GM18505 (cell line): Measurements from ENCODE around the gene MIA2.
"Not testable (repeated sequence)": the region's sequence is repeated elsewhere in the genome, so short reads cannot be mapped to it uniquely, and the experiment has no call there.

ENCODE experiments used
- ATAC-seq: cut with Tn5 transposase; IDR thresholded peaks from one replicate; pipeline ENCODE4 v1.9.1; 2021; ENCODE audit not compliant: unreplicated experiment
- POLR2A ChIP-seq: IDR thresholded peaks from 4 replicates; pipeline ENCODE4 v1.6.1; 2011; ENCODE audit warnings: borderline replicate concordance; ENCODE audit not compliant: insufficient read depth, insufficient read length; ENCODE audit errors: extremely low read depth

MIA2 gene

DNA sequence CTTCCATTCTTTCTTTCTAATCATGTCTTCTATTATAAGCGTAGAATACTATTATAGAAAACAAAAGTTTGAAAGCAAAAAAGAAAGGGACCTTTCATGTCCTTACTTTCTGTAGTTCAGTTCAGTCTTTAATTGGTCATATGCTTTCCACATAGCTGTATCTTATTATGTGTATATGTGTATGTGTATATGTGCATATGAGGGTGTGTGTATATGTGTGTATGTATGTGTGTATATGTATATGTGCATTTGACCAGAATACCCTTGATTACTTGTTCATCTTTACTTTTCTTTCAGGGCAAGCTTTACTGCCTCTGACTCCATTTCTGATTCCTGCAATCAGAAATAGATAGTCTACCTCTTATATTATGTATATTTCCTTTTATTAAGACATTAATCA is 109.9 kb downstream of the MIA2 start:
- ATAC-seq = no peak
- no peak for TF ChIP-seq POLR2A

DNA sequence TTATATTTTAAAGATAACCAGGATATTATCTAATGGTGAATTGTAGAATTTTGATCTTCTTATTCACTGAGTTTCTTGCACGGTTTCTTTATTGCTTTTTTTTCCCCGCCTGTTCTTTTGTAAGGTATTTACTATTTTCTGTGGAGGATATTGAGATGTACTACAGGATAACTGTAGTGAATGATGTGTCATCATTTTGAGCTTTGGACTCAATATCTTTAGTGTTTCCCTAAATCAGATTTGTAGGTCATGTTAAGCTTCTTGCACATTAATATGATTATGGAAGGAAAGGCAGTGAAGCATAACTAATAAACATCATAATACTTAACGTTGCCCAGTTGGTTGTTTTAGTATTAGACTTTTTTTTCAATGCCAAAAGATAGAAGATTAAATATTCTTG is 117.2 kb downstream of the MIA2 start:
- no peak for ATAC-seq
- TF ChIP-seq POLR2A = no peak

GRCh38 chr14:39351708-39352107 is 118.0 kb downstream of the MIA2 start:
- no peak for TF ChIP-seq POLR2A
- ATAC-seq = no peak

- not testable (repeated sequence) for ATAC-seq
These were observed 125.4 kb downstream of the MIA2 start for GRCh38 chr14:39359069-39359468.

DNA sequence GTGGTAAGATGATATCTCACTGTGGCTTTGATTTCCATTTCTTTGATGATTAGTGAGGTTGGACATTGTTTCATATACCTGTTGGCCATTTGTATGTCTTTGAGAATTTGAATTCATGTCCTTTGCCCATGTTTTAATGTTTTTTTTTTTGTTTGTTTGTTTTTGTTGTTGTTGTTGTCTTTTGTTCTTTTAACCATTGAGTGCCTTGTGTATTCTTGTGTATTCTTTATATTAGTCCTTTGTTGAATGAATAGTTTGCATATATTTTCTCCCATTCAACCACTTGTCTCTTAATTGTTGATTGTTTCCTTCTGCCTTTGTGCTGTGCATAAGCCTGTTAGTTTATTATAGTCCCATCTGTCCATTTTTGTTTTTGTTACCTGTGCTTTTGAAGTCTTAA is 126.6 kb downstream of the MIA2 start:
- no peak for ATAC-seq
- TF ChIP-seq POLR2A = no peak

GRCh38 chr14:39361556-39361955 is 127.8 kb downstream of the MIA2 start:
- not testable (repeated sequence) for ATAC-seq

DNA sequence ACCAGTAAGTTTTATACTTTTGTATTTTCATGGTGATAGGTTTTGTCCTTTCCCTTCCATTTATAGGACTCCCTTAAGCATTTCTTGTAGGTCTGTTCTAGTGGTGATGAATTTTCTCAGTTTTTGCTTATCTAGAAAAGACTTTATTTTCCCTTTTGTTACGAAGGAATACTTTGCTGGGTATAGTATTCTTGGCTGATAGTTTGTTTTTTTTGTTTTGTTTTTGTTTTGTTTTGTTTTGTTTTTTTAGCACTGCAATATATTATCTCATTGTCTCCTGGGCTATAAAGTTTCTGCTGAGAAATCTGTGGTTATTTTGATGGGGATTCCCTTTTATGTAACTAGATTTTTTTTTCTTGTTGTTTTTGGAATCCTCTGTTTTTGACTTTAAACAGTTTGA is 130.8 kb downstream of the MIA2 start:
- no peak for ATAC-seq
- no peak for TF ChIP-seq POLR2A

- TF ChIP-seq POLR2A = no peak
- no peak for ATAC-seq
These were observed 131.6 kb downstream of the MIA2 start for GRCh38 chr14:39365354-39365753.

DNA sequence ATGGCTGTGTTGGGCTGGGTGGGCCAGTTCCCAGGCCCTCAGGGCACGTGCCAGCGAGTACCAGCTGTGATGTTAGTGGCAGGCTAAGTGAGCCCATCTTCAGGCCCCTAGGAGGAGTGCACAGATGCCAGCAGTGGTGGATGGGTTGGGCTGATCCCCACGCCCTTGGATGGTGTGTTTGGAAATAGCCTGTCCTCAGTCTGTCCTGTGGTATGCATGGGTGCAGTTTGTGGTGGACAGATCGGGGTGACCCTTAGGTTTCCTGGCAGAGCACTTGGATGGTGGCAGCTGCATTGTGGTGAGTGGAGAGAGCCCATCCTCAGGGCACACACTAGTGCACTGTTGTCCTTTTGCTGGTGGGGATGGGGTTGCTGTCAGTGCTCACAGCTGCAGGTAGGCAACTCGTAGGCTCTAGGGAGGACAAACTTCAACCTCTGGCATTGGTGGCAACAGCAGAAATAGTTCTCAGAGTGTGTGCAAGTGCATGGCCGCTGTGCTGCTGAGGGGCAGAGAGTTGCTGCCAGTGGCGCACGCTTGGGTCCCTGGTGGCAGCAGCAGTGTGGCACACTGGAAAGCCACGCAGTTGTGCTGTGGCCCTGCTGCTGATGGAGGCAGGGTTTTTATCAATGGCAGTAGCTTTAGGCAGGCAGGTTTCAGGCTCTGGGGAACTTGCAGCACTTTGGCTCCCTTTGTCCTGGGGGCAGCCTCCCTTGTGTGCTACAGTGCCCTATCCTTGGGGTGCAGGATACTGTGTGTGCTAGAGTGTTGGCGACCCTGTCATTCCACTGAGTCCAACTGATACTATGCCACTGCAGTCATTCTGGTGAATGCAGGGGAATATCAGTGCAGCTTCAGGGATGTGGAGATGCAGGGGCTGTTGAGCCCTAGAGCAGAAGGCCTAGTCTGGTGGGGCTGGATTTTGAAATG is 133.0 kb downstream of the MIA2 start:
- TF ChIP-seq POLR2A = no peak

DNA sequence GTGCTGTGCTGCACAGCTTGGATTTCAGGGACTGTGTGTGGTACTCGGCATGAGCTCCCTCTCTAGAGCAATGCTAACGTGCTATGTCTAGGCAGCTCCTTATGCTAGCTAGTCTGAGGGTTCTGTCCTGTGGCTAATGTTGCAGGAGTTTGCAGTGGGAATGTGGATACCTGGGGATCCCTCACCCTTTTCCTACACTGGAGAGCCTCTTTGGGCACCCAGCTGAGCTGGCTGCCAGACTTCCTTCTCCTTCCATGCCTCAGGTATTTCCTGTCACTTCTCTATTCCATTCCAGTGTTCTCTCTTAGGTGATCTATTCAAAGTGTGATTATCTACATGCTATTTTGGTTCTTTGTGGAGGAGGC is 133.7 kb downstream of the MIA2 start:
- no peak for ATAC-seq
- no peak for TF ChIP-seq POLR2A

More for the DNA sequence above, 133.0 kb downstream of the MIA2 start:
- ATAC-seq = no peak

DNA sequence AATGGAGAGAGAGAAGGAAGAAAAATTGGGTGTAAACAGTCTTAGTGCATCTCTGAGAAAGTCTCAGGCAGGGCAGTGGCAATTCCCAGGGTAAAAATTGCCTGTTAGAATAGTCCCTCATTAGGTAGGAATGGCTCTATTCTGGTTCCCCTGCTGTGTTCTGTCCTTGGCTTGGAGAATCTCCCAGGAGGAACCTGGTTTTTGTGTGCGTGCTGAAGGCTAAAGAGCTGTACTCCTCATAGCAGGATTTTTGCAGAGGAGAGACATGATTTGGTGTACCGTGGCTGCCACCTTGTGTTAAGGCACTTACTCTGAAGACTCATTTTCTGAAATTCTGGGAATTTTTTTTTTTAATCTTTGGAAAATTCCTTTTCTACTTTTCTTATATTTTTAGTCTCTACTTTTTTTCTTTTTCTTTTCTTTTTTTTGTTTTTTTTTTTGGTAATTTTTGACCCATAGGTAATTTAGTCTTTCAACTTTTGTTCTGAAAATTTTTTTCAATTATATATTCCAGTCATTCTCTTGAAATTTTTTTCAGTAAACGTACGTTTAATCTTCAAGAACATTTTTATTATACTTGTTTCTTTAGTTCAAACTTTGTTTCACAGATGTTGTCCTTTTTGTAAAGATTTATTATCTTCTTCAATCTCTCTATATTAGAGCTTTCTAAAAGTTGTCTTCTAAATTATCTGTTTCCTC is 134.7 kb downstream of the MIA2 start:
- ATAC-seq = no peak
- no peak for TF ChIP-seq POLR2A

DNA sequence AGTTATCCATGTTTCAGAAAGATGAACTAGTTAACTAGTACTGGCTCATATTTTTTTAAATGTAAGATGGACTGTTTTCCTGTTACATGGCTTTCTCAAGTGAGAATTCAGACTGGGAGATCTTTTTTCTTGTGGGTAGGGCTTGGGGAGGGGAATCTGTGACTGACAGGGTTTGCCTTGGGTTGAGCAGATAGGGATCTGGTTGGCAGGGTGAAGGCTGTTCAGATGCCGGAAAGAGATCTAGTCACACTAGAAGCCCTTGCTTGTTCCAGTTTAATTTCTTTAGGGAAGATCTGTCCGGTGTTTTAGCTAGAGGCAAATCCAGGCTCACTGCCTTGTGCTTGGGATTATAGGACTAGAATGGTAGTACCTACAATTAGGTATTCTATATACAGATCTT is 135.3 kb downstream of the MIA2 start:
- TF ChIP-seq POLR2A = no peak
- ATAC-seq = no peak

DNA sequence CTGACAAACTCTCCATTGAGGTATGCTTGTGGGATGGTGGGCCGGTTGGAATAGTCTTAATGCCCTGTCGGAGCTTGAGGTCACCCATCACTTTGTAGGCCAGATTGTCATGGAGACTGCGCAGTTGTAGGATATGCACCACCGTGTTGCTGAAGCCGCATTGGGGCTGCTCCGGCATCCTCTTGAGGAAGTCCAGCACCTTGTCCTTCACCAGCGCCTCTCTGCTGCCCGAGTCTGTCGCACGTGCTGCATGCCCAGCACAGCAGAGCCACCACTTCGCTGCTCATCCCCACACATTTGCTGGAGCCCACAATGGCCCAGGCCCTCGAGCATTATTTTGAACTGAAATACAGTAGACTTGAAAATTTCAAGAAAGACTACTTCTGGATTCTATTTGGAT is 136.7 kb downstream of the MIA2 start:
- no peak for TF ChIP-seq POLR2A

GRCh38 chr14:39372656-39373055 is 138.9 kb downstream of the MIA2 start:
- TF ChIP-seq POLR2A = no peak
- ATAC-seq = no peak

More for the DNA sequence above, 136.7 kb downstream of the MIA2 start:
- no peak for ATAC-seq

- no peak for ATAC-seq
- no peak for TF ChIP-seq POLR2A
These were observed 141.1 kb downstream of the MIA2 start for GRCh38 chr14:39374851-39375250.
